ENCODE data around the gene SMARCE1.
"Not testable (repeated sequence)": the region's sequence is repeated elsewhere in the genome, so short reads cannot be mapped to it uniquely, and the experiment has no call there.

Gene SMARCE1

GRCh38 chr17:40597156-40597555 is 50.5 kb downstream of the SMARCE1 start:
- in situ Hi-C loops (cut with MboI; ENCODE audit: low pct_unique_long_range_greater_than_20kb, low sequenced_read_pairs): no loop called here
- no peak for DNase-seq

GRCh38 chr17:40596261-40596919 is 51.2 kb downstream of the SMARCE1 start:
- in situ Hi-C loops (cut with MboI; ENCODE audit: low pct_unique_long_range_greater_than_20kb, low sequenced_read_pairs): no loop called here
- DNase-seq: peak; percentile 65

GRCh38 chr17:40590742-40591141 is 56.9 kb downstream of the SMARCE1 start:
- no peak for DNase-seq
- in situ Hi-C loops (cut with MboI; ENCODE audit: low pct_unique_long_range_greater_than_20kb, low sequenced_read_pairs): no loop called here

GRCh38 chr17:40588552-40588951 is 59.1 kb downstream of the SMARCE1 start:
- in situ Hi-C loops (cut with MboI; ENCODE audit: low pct_unique_long_range_greater_than_20kb, low sequenced_read_pairs): no loop called here
- no peak for DNase-seq

GRCh38 chr17:40586264-40586663 is 61.4 kb downstream of the SMARCE1 start:
- DNase-seq: not testable (repeated sequence)

GRCh38 chr17:40584950-40585349 is 62.7 kb downstream of the SMARCE1 start:
- in situ Hi-C loops (cut with MboI; ENCODE audit: low pct_unique_long_range_greater_than_20kb, low sequenced_read_pairs): not testable (repeated sequence)

More at GRCh38 chr17:40586264-40586663, 61.4 kb downstream of the SMARCE1 start:
- in situ Hi-C loops (cut with MboI; ENCODE audit: low pct_unique_long_range_greater_than_20kb, low sequenced_read_pairs): not testable (repeated sequence)

GRCh38 chr17:40582328-40582901 is 65.2 kb downstream of the SMARCE1 start:
- in situ Hi-C loops (cut with MboI; ENCODE audit: low pct_unique_long_range_greater_than_20kb, low sequenced_read_pairs): no loop called here
- peak; percentile 96 for DNase-seq

More at GRCh38 chr17:40584950-40585349, 62.7 kb downstream of the SMARCE1 start:
- DNase-seq: not testable (repeated sequence)

- in situ Hi-C loops (cut with MboI; ENCODE audit: low pct_unique_long_range_greater_than_20kb, low sequenced_read_pairs): no loop called here
- DNase-seq: no peak
Observed at GRCh38 chr17:40580140-40580539, 67.5 kb downstream of the SMARCE1 start.

GRCh38 chr17:40579471-40579870 is 68.1 kb downstream of the SMARCE1 start:
- in situ Hi-C loops (cut with MboI; ENCODE audit: low pct_unique_long_range_greater_than_20kb, low sequenced_read_pairs): no loop called here
- no peak for DNase-seq

GRCh38 chr17:40577611-40578065 is 70.0 kb downstream of the SMARCE1 start:
- in situ Hi-C loops (cut with MboI; ENCODE audit: low pct_unique_long_range_greater_than_20kb, low sequenced_read_pairs): no loop called here
- DNase-seq: no peak

- in situ Hi-C loops (cut with MboI; ENCODE audit: low pct_unique_long_range_greater_than_20kb, low sequenced_read_pairs): no loop called here
- no peak for DNase-seq
Observed at GRCh38 chr17:40576113-40576740, 71.4 kb downstream of the SMARCE1 start.

Measured in KBM-7 (cell line).